ENCODE data around the gene BSN. TPM values are rescaled to one million over a fixed set of nuclear protein-coding genes. Genes with fewer than 3 reads are reported as not detected.

The BSN gene
- total RNA-seq, 1 donor from 2014 or later, result under 0.01 TPM

- no peak for DNase-seq
Measured at GRCh38 chr3:49601358-49602048, 47.2 kb downstream of the BSN start.

GRCh38 chr3:49602049-49602554 is 47.8 kb downstream of the BSN start:
- DNase-seq, result no peak

GRCh38 chr3:49602877-49603411 is 48.7 kb downstream of the BSN start:
- peak; percentile 22 for DNase-seq

- no peak for DNase-seq
Measured at GRCh38 chr3:49606427-49606826, 52.1 kb downstream of the BSN start.

GRCh38 chr3:49607105-49607591 is 52.9 kb downstream of the BSN start:
- no peak for DNase-seq

- DNase-seq, result no peak
Measured at GRCh38 chr3:49607796-49608195, 53.5 kb downstream of the BSN start.

- no peak for DNase-seq
Measured at GRCh38 chr3:49609314-49609713, 55.0 kb downstream of the BSN start.

- no peak for DNase-seq
Measured at GRCh38 chr3:49609815-49610214, 55.5 kb downstream of the BSN start.

- no peak for DNase-seq
Measured at GRCh38 chr3:49610666-49611280, 56.5 kb downstream of the BSN start.

- DNase-seq, result no peak
Measured at GRCh38 chr3:49611291-49611690, 57.0 kb downstream of the BSN start.

GRCh38 chr3:49611719-49612118 is 57.4 kb downstream of the BSN start:
- no peak for DNase-seq

GRCh38 chr3:49614936-49615335 is 60.7 kb downstream of the BSN start:
- DNase-seq, result no peak

GRCh38 chr3:49616061-49616460 is 61.8 kb downstream of the BSN start:
- DNase-seq, result no peak

GRCh38 chr3:49616491-49616941 is 62.2 kb downstream of the BSN start:
- no peak for DNase-seq

- no peak for DNase-seq
Measured at GRCh38 chr3:49617390-49618013, 63.2 kb downstream of the BSN start.

GRCh38 chr3:49618412-49618811 is 64.1 kb downstream of the BSN start:
- DNase-seq, result peak; percentile 8

- no peak for DNase-seq
Measured at GRCh38 chr3:49619649-49620048, 65.4 kb downstream of the BSN start.

- DNase-seq, result no peak
Measured at GRCh38 chr3:49620728-49621127, 66.5 kb downstream of the BSN start.

GRCh38 chr3:49623071-49623470 is 68.8 kb downstream of the BSN start:
- no peak for DNase-seq

GRCh38 chr3:49625071-49625470 is 70.8 kb downstream of the BSN start:
- DNase-seq, result no peak

- no peak for DNase-seq
Measured at GRCh38 chr3:49626101-49626581, 71.9 kb downstream of the BSN start.

- no peak for DNase-seq
Measured at GRCh38 chr3:49626796-49627195, 72.5 kb downstream of the BSN start.

- DNase-seq, result no peak
Measured at GRCh38 chr3:49627634-49628033, 73.4 kb downstream of the BSN start.

Data from dermis blood vessel endothelial cell (primary cell).